Measurements from ENCODE around the gene PDLIM7. TPM values are rescaled to one million over a fixed set of nuclear protein-coding genes. Genes with fewer than 3 reads are reported as not detected.

PDLIM7 gene
- total RNA-seq, 1 donor from 2014 or later = 65.3 TPM

Other genes with a start within 250 kb of the PDLIM7 start
- 18.3 and 22.2 TPM in 2 replicates for gene RAB24, start 193.9 kb downstream of the PDLIM7 start, total RNA-seq
- gene PRELID1, start 193.8 kb downstream of the PDLIM7 start, total RNA-seq = 248 and 257 TPM in 2 replicates
- 9.1 and 11.7 TPM in 2 replicates for gene MXD3, start 185.7 kb downstream of the PDLIM7 start, total RNA-seq
- 105 and 108 TPM in 2 replicates for gene LMAN2, start 145.9 kb downstream of the PDLIM7 start, total RNA-seq
- 45.3 and 49.3 TPM in 2 replicates for gene RGS14, start 139.7 kb downstream of the PDLIM7 start, total RNA-seq
- gene SLC34A1, start 113.2 kb downstream of the PDLIM7 start, total RNA-seq = not detected in 2 replicates
- not detected in 2 replicates for gene PFN3, start 96.9 kb downstream of the PDLIM7 start, total RNA-seq
- 2.7 and 2.8 TPM in 2 replicates for gene F12, start 88.0 kb downstream of the PDLIM7 start, total RNA-seq
- 136 and 149 TPM in 2 replicates for gene GRK6, start 70.9 kb downstream of the PDLIM7 start, total RNA-seq
- 13.6 TPM in 2 replicates for gene PRR7, start 50.8 kb downstream of the PDLIM7 start, total RNA-seq
- 22.0 and 23.5 TPM in 2 replicates for gene DBN1, start 24.0 kb downstream of the PDLIM7 start, total RNA-seq
- 4.5 and 5.2 TPM in 2 replicates for gene DOK3, start 12.2 kb upstream of the PDLIM7 start, total RNA-seq
- gene DDX41, start 19.4 kb upstream of the PDLIM7 start, total RNA-seq = 157 and 172 TPM in 2 replicates
- gene FAM193B, start 57.0 kb upstream of the PDLIM7 start, total RNA-seq = 71.2 and 85.5 TPM in 2 replicates
- gene TMED9, start 94.6 kb upstream of the PDLIM7 start, total RNA-seq = 147 and 156 TPM in 2 replicates
- 26.5 and 27.7 TPM in 2 replicates for gene B4GALT7, start 102.5 kb upstream of the PDLIM7 start, total RNA-seq

All from activated CD4-positive, alpha-beta T cell treated with anti-CD3 and anti-CD28 coated beads, Interleukin-2, amount 10 ng/mL, durations not matched to agents 24 days and 14 days (primary cell).